Sigmoid colon (tissue), 7 donors: Measurements from ENCODE around the gene RPS19. TPM values are rescaled to one million over a fixed set of nuclear protein-coding genes. Genes with fewer than 3 reads are reported as not detected.

ENCODE experiments used
- DNase-seq: peaks from one replicate; pipeline ENCODE4 v3.0.0-alpha.2; 2019
- H3K27ac ChIP-seq, 4 donors: fragments of 200-600 bp; sonication (generic); one replicate each; pipeline ENCODE4 v1.5.1; 2016 to 2019; ENCODE audit warnings: mild to moderate bottlenecking in 1 of 4
- H3K27me3 ChIP-seq, 3 donors: fragments of 200-600 bp; sonication (generic); one replicate each; pipeline ENCODE4 v1.5.1; 2019; ENCODE audit warnings: mild to moderate bottlenecking in 1 of 3
- H3K36me3 ChIP-seq, 4 donors: fragments of 200-600 bp; sonication (generic); one replicate each; pipeline ENCODE4 v1.5.1; 2016 to 2019
- H3K4me1 ChIP-seq, 4 donors: fragments of 200-600 bp; sonication (generic); one replicate each; pipeline ENCODE4 v1.5.1; 2017 to 2019
- H3K4me3 ChIP-seq, 4 donors: fragments of 200-600 bp; sonication (generic); one replicate each; pipeline ENCODE4 v1.5.1; 2017 to 2019; ENCODE audit warnings: mild to moderate bottlenecking in 2 of 4, moderate library complexity in 1 of 4
- H3K9me3 ChIP-seq, 4 donors: fragments of 200-600 bp in 3 of 4; sonication (generic) in 3 of 4; one replicate each; pipeline versions ENCODE4 v1.5.1 to v1.6.1; 2013 to 2019
- EP300 ChIP-seq, 4 donors: sonication (generic); formaldehyde crosslinking; IDR thresholded peaks; one replicate each; pipeline ENCODE4 v1.6.1; 2017; ENCODE audit warnings: antibody characterized with exemption in 4 of 4
- POLR2A ChIP-seq, 2 donors: fragments of 450-650 bp; IDR thresholded peaks; one replicate each; pipeline ENCODE4 v1.6.1; 2016; ENCODE audit warnings: antibody characterized with exemption in 2 of 2, mild to moderate bottlenecking in 2 of 2, moderate library complexity in 2 of 2
- POLR2AphosphoS5 ChIP-seq, 4 donors: sonication (generic); formaldehyde crosslinking; IDR thresholded peaks; one replicate each; pipeline ENCODE4 v1.6.1; 2017; ENCODE audit warnings: antibody characterized with exemption in 4 of 4
- WGBS, 2 donors: extraction: QIAGEN DNeasy Blood & Tissue Kit; methylation state at CpG; one replicate each; pipeline ENCODE4 v1.1.7; 2013; 5-methylcytosine and 5-hydroxymethylcytosine counted together
- intact Hi-C: fragments of 100-400 bp; cut with DNase I; formaldehyde crosslinking; loops from one replicate; pipeline ENCODE4 v1.15.1; 2023
- polyA plus RNA-seq, 3 donors: library from polyadenylated mRNA; stranded (reverse); fragments of 200-250 nt; gene quantifications; one replicate each; pipeline ENCODE4 v1.2.3, GENCODE V29; 2013
- small RNA-seq, 3 donors: library from RNA; depleted of rRNA; stranded (forward); fragments of <200 nt; gene quantifications; one replicate each; pipeline ENCODE3, GENCODE V24; 2016
- total RNA-seq, 4 donors: library from RNA; depleted of rRNA; stranded (reverse); fragments of >200 nt; gene quantifications; one replicate each; pipeline ENCODE4 v1.1.0, GENCODE V29; 2016
- TF ChIP-seq, protein P1 (sequence below), 4 experiments: fragments of 450-650 bp in 3 of 4; fragments of 200-600 bp in 1 of 4; IDR thresholded peaks; one replicate each; pipeline ENCODE4 v1.5.1; 2016 to 2019; ENCODE audit warnings: antibody characterized with exemption in 4 of 4, mild to moderate bottlenecking in 3 of 4, moderate library complexity in 2 of 4
- donor health status: healthy with polysubstance abuse.
- donor health status: Bipolar disorder and iron deficiency.
- donor health status: healthy.

Gene RPS19
- total and polyA plus RNA-seq, 7 donors = 738 to 3,435 (median 1,695) TPM

DNA sequence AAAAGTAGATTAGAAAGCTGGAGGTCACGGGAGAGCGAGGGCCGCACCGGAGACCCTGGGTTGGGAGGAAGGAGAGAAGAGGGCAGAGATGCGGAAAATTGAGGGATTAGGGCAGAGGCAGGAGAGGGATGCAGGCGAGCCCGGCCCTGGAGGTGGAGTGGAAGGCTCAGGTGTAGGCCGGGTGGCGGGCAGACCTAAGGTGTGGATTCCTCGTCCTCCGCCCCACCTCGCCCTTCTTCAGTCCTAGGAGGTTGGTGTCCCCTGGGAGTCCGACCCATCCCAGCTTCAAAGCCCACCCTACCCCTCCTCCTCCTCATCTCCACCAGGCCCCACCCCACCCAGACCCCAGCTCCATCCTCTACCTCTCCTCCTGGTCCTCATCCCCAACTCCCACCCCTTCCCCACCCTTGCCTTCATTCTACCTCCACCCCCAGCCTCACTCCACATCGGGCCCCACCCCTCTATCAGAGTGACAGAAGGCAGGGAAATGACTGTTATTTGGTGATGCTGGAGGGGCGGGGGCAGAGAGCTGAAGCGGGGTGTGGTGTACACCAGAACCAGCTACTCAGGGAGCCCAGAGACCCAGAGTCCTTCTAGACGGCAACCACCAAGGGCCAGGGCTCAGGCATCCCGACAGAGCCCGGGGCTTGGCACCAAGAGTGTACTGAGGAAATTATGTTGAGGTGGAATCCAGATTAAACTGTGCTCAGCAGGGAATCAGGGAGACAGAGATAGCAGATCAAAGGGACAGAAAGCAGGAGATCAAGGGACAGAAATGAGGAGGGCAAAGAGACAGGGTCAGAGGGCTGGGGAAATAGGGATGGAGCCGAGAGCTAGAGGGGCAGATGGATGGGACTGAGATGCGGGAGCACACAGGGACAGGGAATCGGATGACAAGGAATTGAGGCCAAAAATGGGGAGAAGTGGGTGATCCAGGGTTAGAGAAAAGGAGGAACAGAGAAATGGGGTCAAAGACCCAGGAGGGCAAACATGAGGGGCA lies 61.8 kb downstream of the RPS19 start:
- TF ChIP-seq POLR2A (IDR thresholded peaks at IDR 0.05) (no peak), POLR2AphosphoS5 (IDR thresholded peaks at IDR 0.05) (no peak), EP300 (IDR thresholded peaks at IDR 0.05) (no peak)
- TF ChIP-seq, protein P1, sequence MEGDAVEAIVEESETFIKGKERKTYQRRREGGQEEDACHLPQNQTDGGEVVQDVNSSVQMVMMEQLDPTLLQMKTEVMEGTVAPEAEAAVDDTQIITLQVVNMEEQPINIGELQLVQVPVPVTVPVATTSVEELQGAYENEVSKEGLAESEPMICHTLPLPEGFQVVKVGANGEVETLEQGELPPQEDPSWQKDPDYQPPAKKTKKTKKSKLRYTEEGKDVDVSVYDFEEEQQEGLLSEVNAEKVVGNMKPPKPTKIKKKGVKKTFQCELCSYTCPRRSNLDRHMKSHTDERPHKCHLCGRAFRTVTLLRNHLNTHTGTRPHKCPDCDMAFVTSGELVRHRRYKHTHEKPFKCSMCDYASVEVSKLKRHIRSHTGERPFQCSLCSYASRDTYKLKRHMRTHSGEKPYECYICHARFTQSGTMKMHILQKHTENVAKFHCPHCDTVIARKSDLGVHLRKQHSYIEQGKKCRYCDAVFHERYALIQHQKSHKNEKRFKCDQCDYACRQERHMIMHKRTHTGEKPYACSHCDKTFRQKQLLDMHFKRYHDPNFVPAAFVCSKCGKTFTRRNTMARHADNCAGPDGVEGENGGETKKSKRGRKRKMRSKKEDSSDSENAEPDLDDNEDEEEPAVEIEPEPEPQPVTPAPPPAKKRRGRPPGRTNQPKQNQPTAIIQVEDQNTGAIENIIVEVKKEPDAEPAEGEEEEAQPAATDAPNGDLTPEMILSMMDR (IDR thresholded peaks at IDR 0.05) = no peak
- Histone ChIP-seq H3K27ac (no peak overlapping the region), H3K4me3 (no peak overlapping the region), H3K27me3 (peaks cover 58 to 98% (median 95%) of the 10 kb centered on the region in 3 donors), H3K36me3 (no peaks in the 10 kb centered on the region), H3K9me3 (no peaks in the 10 kb centered on the region), H3K4me1 (no peaks in the 10 kb centered on the region)
- no peak for DNase-seq
- WGBS, 2 donors = 20 to 29% methylated on average over 22 of the region's 22 CpGs
- intact Hi-C loops = no loop called here

Small RNA genes within 50 kb of the gene (small RNA-seq; reads per million reads assigned to genes)
- gene MIR6797 = 0 reads per million in 3 donors

Other genes with a start within 250 kb of the RPS19 start
- gene CEACAM4, start 233.2 kb upstream of the RPS19 start, total RNA-seq = 1 to 10 TPM in 2 of 4 donors, not detected in 2; 1.9 to 3.6 TPM
- 1 to 10 TPM in 1 of 3 donors, not detected in 2; 1.6 TPM for gene CEACAM4, start 233.2 kb upstream of the RPS19 start, polyA plus RNA-seq
- gene CEACAM7, start 172.0 kb upstream of the RPS19 start, total RNA-seq = 1 to 10 TPM in 2 of 4 donors, under 1 TPM in 1, not detected in 1; 0.49 to 1.4 (median 1.1) TPM
- gene CEACAM7, start 172.0 kb upstream of the RPS19 start, polyA plus RNA-seq = 1,000 to 10,000 TPM in 1 of 3 donors, 100 to 1,000 TPM in 2; 282 to 1,079 (median 306) TPM
- 1 to 10 TPM in 1 of 4 donors, under 1 TPM in 2, not detected in 1; 0.16 to 3.2 (median 0.83) TPM for gene CEACAM5, start 151.6 kb upstream of the RPS19 start, total RNA-seq
- 1,000 to 10,000 TPM in 1 of 3 donors, 100 to 1,000 TPM in 2; 172 to 1,632 (median 365) TPM for gene CEACAM5, start 151.6 kb upstream of the RPS19 start, polyA plus RNA-seq
- under 1 TPM in 3 of 4 donors, not detected in 1; 0.27 to 0.71 (median 0.28) TPM for gene CEACAM6, start 104.7 kb upstream of the RPS19 start, total RNA-seq
- gene CEACAM6, start 104.7 kb upstream of the RPS19 start, polyA plus RNA-seq = 100 to 1,000 TPM in 2 of 3 donors, 10 to 100 TPM in 1; 35.4 to 516 (median 161) TPM
- gene CEACAM3, start 63.7 kb upstream of the RPS19 start, total RNA-seq = not detected
- gene CEACAM3, start 63.7 kb upstream of the RPS19 start, polyA plus RNA-seq = 1 to 10 TPM in 1 of 3 donors, not detected in 2; 2.3 TPM
- not detected for gene LYPD4, start 15.6 kb upstream of the RPS19 start, total RNA-seq
- under 1 TPM in 1 of 3 donors, not detected in 2; 0.60 TPM for gene LYPD4, start 15.6 kb upstream of the RPS19 start, polyA plus RNA-seq
- not detected for gene DMRTC2, start 15.2 kb upstream of the RPS19 start, total RNA-seq
- gene DMRTC2, start 15.2 kb upstream of the RPS19 start, polyA plus RNA-seq = not detected
- gene CD79A, start 17.0 kb downstream of the RPS19 start, total RNA-seq = not detected
- gene CD79A, start 17.0 kb downstream of the RPS19 start, polyA plus RNA-seq = 100 to 1,000 TPM in 1 of 3 donors, 1 to 10 TPM in 2; 1.8 to 169 (median 3.6) TPM
- gene ARHGEF1, start 22.9 kb downstream of the RPS19 start, total RNA-seq = 10 to 100 TPM; 31.8 to 65.4 (median 34.8) TPM
- 100 to 1,000 TPM in 1 of 3 donors, 10 to 100 TPM in 2; 30.5 to 151 (median 45.0) TPM for gene ARHGEF1, start 22.9 kb downstream of the RPS19 start, polyA plus RNA-seq
- not detected for gene ERFL, start 68.2 kb downstream of the RPS19 start, total RNA-seq
- 1 to 10 TPM in 1 of 3 donors, not detected in 2; 1.3 TPM for gene ERFL, start 68.2 kb downstream of the RPS19 start, polyA plus RNA-seq
- gene RABAC1, start 99.1 kb downstream of the RPS19 start, total RNA-seq = 100 to 1,000 TPM; 128 to 255 (median 180) TPM
- gene RABAC1, start 99.1 kb downstream of the RPS19 start, polyA plus RNA-seq = 100 to 1,000 TPM; 139 to 236 (median 170) TPM
- gene ATP1A3, start 134.0 kb downstream of the RPS19 start, total RNA-seq = 1 to 10 TPM; 1.6 to 4.3 (median 3.3) TPM
- 1 to 10 TPM in 1 of 3 donors, under 1 TPM in 1, not detected in 1; 0.46 to 3.2 TPM for gene ATP1A3, start 134.0 kb downstream of the RPS19 start, polyA plus RNA-seq
- gene GRIK5, start 210.0 kb downstream of the RPS19 start, total RNA-seq = 10 to 100 TPM in 3 of 4 donors, 1 to 10 TPM in 1; 8.4 to 23.3 (median 13.3) TPM
- gene GRIK5, start 210.0 kb downstream of the RPS19 start, polyA plus RNA-seq = 1 to 10 TPM in 1 of 3 donors, under 1 TPM in 1, not detected in 1; under 0.01 to 2.7 TPM
- gene ZNF574, start 215.9 kb downstream of the RPS19 start, total RNA-seq = 10 to 100 TPM; 12.5 to 14.6 (median 13.1) TPM
- 1 to 10 TPM; 3.0 to 9.3 (median 5.5) TPM for gene ZNF574, start 215.9 kb downstream of the RPS19 start, polyA plus RNA-seq